IMR-90 (cell line): ENCODE data around the gene TCP11. TPM values are rescaled to one million over a fixed set of nuclear protein-coding genes. Genes with fewer than 3 reads are reported as not detected.

Source experiments
- ATAC-seq: fragments of 200-7000 bp; cut with Tn5 transposase; 2 replicates; pipeline ENCODE4 v1.9.1; 2020; ENCODE audit warnings: low read depth, mild to moderate bottlenecking, moderate library complexity
- BruUV-seq: library from RNA; stranded (reverse); fragments of 400-500 nt; replicated peaks from 2 replicates; lab custom pipeline; 2021; lab: Mats Ljungman, UMichigan
- CTCF ChIA-PET: fragments of 300-600 bp; formaldehyde crosslinking; extraction: SDS; loops from one replicate; lab custom pipeline; 2021; ENCODE audit warnings: antibody characterized with exemption; lab: Yijun Ruan, JAX
- POLR2A ChIA-PET: fragments of 300-600 bp; sonication (Branson Sonifier 250); formaldehyde crosslinking; loops from one replicate; lab custom pipeline; 2022; ENCODE audit warnings: antibody characterized with exemption; ENCODE audit not compliant: unreplicated experiment; lab: Charles Lee
- DNase-seq: peaks from one replicate; pipeline ENCODE4 v3.0.0; 2013
- H2AFZ ChIP-seq: replicated peaks from 2 replicates; pipeline ENCODE3; 2013; ENCODE audit warnings: low read length, mild to moderate bottlenecking; ENCODE audit not compliant: poor library complexity
- H2AK5ac ChIP-seq: 2 replicates; pipeline ENCODE4 v1.6.1; 2013; ENCODE audit warnings: low read depth, low read length, inconsistent platforms
- H2AK9ac ChIP-seq: replicated peaks from 2 replicates; pipeline ENCODE3; 2013; ENCODE audit warnings: mild to moderate bottlenecking, low read depth, low read length, moderate library complexity; ENCODE audit not compliant: poor library complexity
- H2BK120ac ChIP-seq: 2 replicates; pipeline ENCODE4 v1.6.1; 2013; ENCODE audit warnings: low read depth, low read length, inconsistent platforms
- H2BK15ac ChIP-seq: 3 replicates; pipeline ENCODE4 v1.6.1; 2013; ENCODE audit warnings: low read depth, low read length, inconsistent platforms
- H2BK20ac ChIP-seq: 2 replicates; pipeline ENCODE4 v1.6.1; 2013; ENCODE audit warnings: low read depth, mild to moderate bottlenecking, inconsistent platforms, low read length, moderate library complexity
- H2BK5ac ChIP-seq: 2 replicates; pipeline ENCODE4 v1.6.1; 2013; ENCODE audit warnings: mild to moderate bottlenecking, low read depth, low read length, inconsistent platforms; ENCODE audit not compliant: poor library complexity, severe bottlenecking
- H3K14ac ChIP-seq: replicated peaks from 2 replicates; pipeline ENCODE4 v1.6.1; 2013; ENCODE audit warnings: low read depth, low read length, inconsistent platforms
- H3K18ac ChIP-seq: 2 replicates; pipeline ENCODE4 v1.6.1; 2013; ENCODE audit warnings: low read depth, low read length, control low read depth
- H3K23ac ChIP-seq: 2 replicates; pipeline ENCODE4 v1.6.1; 2013; ENCODE audit warnings: low read depth, low read length, inconsistent platforms
- H3K27ac ChIP-seq: 2 replicates; pipeline ENCODE4 v1.5.1; 2013; ENCODE audit warnings: mild to moderate bottlenecking, control low read depth, low read length; ENCODE audit not compliant: insufficient read depth
- H3K27me3 ChIP-seq: 2 replicates; pipeline ENCODE4 v1.6.1; 2013; ENCODE audit warnings: low read length; ENCODE audit not compliant: control insufficient read depth, insufficient read depth
- H3K36me3 ChIP-seq: 2 replicates; pipeline ENCODE4 v1.6.1; 2013; ENCODE audit warnings: low read length, mixed read lengths; ENCODE audit not compliant: control insufficient read depth, insufficient read depth
- H3K4ac ChIP-seq: 2 replicates; pipeline ENCODE4 v1.6.1; 2013; ENCODE audit warnings: low read depth, low read length, inconsistent platforms
- H3K4me1 ChIP-seq: 2 replicates; pipeline ENCODE4 v1.6.1; 2013; ENCODE audit warnings: low read length, mixed read lengths; ENCODE audit not compliant: control insufficient read depth, insufficient read depth
- H3K4me2 ChIP-seq: 2 replicates; pipeline ENCODE4 v1.6.1; 2013; ENCODE audit warnings: low read depth, mild to moderate bottlenecking, control low read depth, low read length, moderate library complexity
- H3K4me3 ChIP-seq: 2 replicates; pipeline ENCODE4 v1.5.1; 2013; ENCODE audit warnings: low read depth, mild to moderate bottlenecking, control low read depth, low read length, moderate library complexity; ENCODE audit not compliant: insufficient read depth
- H3K56ac ChIP-seq: 2 replicates; pipeline ENCODE4 v1.6.1; 2013; ENCODE audit warnings: low read length, inconsistent platforms; ENCODE audit not compliant: insufficient read depth; ENCODE audit errors: extremely low read depth
- H3K79me1 ChIP-seq, 2 experiments: 2 replicates each; pipeline ENCODE4 v1.6.1; 2013; ENCODE audit warnings: low read length in 2 of 2, inconsistent platforms in 1 of 2, low read depth in 1 of 2
- H3K9ac ChIP-seq: 2 replicates; pipeline ENCODE4 v1.6.1; 2013; ENCODE audit warnings: low read depth, low read length, control low read depth
- H3K9me1 ChIP-seq: 2 replicates; pipeline ENCODE4 v1.6.1; 2013; ENCODE audit warnings: low read length, inconsistent platforms; ENCODE audit not compliant: insufficient read depth
- H3K9me3 ChIP-seq: 2 replicates; pipeline ENCODE4 v1.6.1; 2013; ENCODE audit warnings: low read length; ENCODE audit not compliant: control insufficient read depth, insufficient read depth
- H4K20me1 ChIP-seq: 2 replicates; pipeline ENCODE4 v1.6.1; 2013; ENCODE audit warnings: low read length, inconsistent platforms; ENCODE audit not compliant: insufficient read depth
- H4K5ac ChIP-seq: 2 replicates; pipeline ENCODE4 v1.6.1; 2013; ENCODE audit warnings: mild to moderate bottlenecking, low read depth, low read length, control low read depth
- H4K8ac ChIP-seq, 2 experiments: 2 replicates each; pipeline ENCODE4 v1.6.1; 2013; ENCODE audit warnings: low read depth in 2 of 2, low read length in 2 of 2, control low read depth in 1 of 2, inconsistent platforms in 1 of 2
- H4K91ac ChIP-seq: 2 replicates; pipeline ENCODE4 v1.6.1; 2013; ENCODE audit warnings: low read depth, low read length, inconsistent platforms; ENCODE audit not compliant: insufficient read depth
- BHLHE40 ChIP-seq: fragments of 150-350 bp; IDR thresholded peaks from 2 replicates; pipeline ENCODE4 v1.6.1; 2016; ENCODE audit warnings: mild to moderate bottlenecking, low read depth, low read length
- FOS ChIP-seq: fragments of 150-350 bp; IDR thresholded peaks from 2 replicates; pipeline ENCODE4 v1.6.1; 2016; ENCODE audit warnings: low read depth, low read length
- MAFK ChIP-seq: IDR thresholded peaks from 2 replicates; pipeline ENCODE4 v1.6.1; 2012; ENCODE audit warnings: low read depth, low read length, improper control_type of control experiment
- MAZ ChIP-seq: IDR thresholded peaks from 2 replicates; pipeline ENCODE4 v1.6.1; 2012; ENCODE audit warnings: low read depth, mild to moderate bottlenecking, low read length, improper control_type of control experiment, moderate library complexity, borderline replicate concordance
- RCOR1 ChIP-seq: IDR thresholded peaks from 2 replicates; pipeline ENCODE4 v1.6.1; 2012; ENCODE audit warnings: mild to moderate bottlenecking, low read length, improper control_type of control experiment; ENCODE audit not compliant: insufficient replicate concordance
- USF2 ChIP-seq: fragments of 150-350 bp; IDR thresholded peaks from 2 replicates; pipeline ENCODE4 v1.6.1; 2017; ENCODE audit warnings: mild to moderate bottlenecking, antibody characterized with exemption, low read length, low read depth
- WGBS, 2 experiments: methylation state at CpG; one replicate each; pipeline versions ENCODE4 v1.1.5 to v1.1.7; 2013; ENCODE audit warnings: missing lambda C conversion rate in 2 of 2; ENCODE audit not compliant: insufficient read length in 1 of 2; ENCODE audit errors: extremely low coverage in 2 of 2; 5-methylcytosine and 5-hydroxymethylcytosine counted together
- dilution Hi-C: fragments of 300-500 bp; cut with HindIII; formaldehyde crosslinking; loops from one replicate; pipeline ENCODE4 v1.14.3; 2018; ENCODE audit warnings: low sequenced_read_pairs; ENCODE audit not compliant: unreplicated experiment
- in situ Hi-C: fragments of 300-500 bp; cut with MboI; formaldehyde crosslinking; loops from 3 replicates; pipeline ENCODE4 v1.14.3; 2019; ENCODE audit warnings: low sequenced_read_pairs, inconsistent platforms, mixed read lengths
- intact Hi-C: fragments of 100-400 bp; cut with micrococcal nuclease; formaldehyde crosslinking; loops from 2 replicates; pipeline ENCODE4 v1.10.0; 2022
- polyA plus RNA-seq, 3 experiments: library from polyadenylated mRNA; depleted of rRNA; stranded (reverse); fragments of >200 nt; gene quantifications; 2 replicates each; pipeline ENCODE4 v1.2.3, GENCODE V29; 2012; ENCODE audit warnings: low replicate concordance in 1 of 3
- total RNA-seq: library from RNA; depleted of rRNA; stranded (reverse); fragments of >200 nt; gene quantifications from 2 replicates; pipeline ENCODE4 v1.2.3, GENCODE V29; 2012

TCP11 gene
- total and polyA plus RNA-seq, 2 of the 4 experiments (the other 2 are of a cell fraction) = 0.34 to 0.36 TPM

GRCh38 chr6:35096129-35096862, 44.8 kb downstream of the TCP11 start:
- no peak overlapping the region for H3K9ac ChIP-seq
- peak; percentile 59 for ATAC-seq

More at GRCh38 chr6:35096129-35096862, 44.8 kb downstream of the TCP11 start:
- no peak overlapping the region for H2AK5ac ChIP-seq
- DNase-seq = peak; percentile 81
- peak overlapping the region; percentile 57 for H2BK20ac ChIP-seq
- no peaks in the 10 kb centered on the region for H4K20me1 ChIP-seq
- no peak overlapping the region for H2BK5ac ChIP-seq
- WGBS, 2 experiments = 0% methylated on average over 1 of the region's 4 CpGs; no CpG with 5 or more reads in 1 of the 2 experiments
- intact Hi-C loops (loop anchor here (2.0 kb wide), 1 partner anchor 31 kb away; no protein-coding TSS in a partner anchor), dilution Hi-C loops (no loop called here), in situ Hi-C loops (no loop called here)
- H2BK120ac ChIP-seq = peak overlapping the region; percentile 52
- H3K23ac ChIP-seq = no peak overlapping the region
- no peak overlapping the region for H3K4me3 ChIP-seq
- no peak overlapping the region for H4K5ac ChIP-seq
- H3K18ac ChIP-seq = peak overlapping the region; percentile 16; the same call in 1 of the 2 replicates
- H3K4me2 ChIP-seq = peak overlapping the region; percentile 8; the same call in 1 of the 2 replicates
- H2BK15ac ChIP-seq = no peak overlapping the region
- H4K8ac ChIP-seq = peak overlapping the region in 1 of 2 experiments; percentile 15; a peak in 1 of 4 replicates
- H2AK9ac ChIP-seq = no peak overlapping the region
- peaks cover 23% of the 10 kb centered on the region for H3K4me1 ChIP-seq
- ChIA-PET POLR2A (no interaction called here), CTCF (no interaction called here)
- H4K91ac ChIP-seq = peak overlapping the region; percentile 7; the same call in 1 of the 2 replicates
- no peaks in the 10 kb centered on the region for H3K9me3 ChIP-seq
- peak overlapping the region; percentile 30; the same call in 1 of the 2 replicates for H3K4ac ChIP-seq
- no peaks in the 10 kb centered on the region for H3K79me1 ChIP-seq
- H3K9me1 ChIP-seq = peaks cover 21% of the 10 kb centered on the region
- no peak overlapping the region for H2AFZ ChIP-seq
- H3K36me3 ChIP-seq = no peaks in the 10 kb centered on the region
- BruUV-seq = no TSS peak
- no peak overlapping the region for H3K56ac ChIP-seq
- no peaks in the 10 kb centered on the region for H3K27me3 ChIP-seq
- H3K27ac ChIP-seq = no peak overlapping the region
- peak overlapping the region; percentile 18; the same call in 1 of the 2 replicates for H3K14ac ChIP-seq
- TF ChIP-seq RCOR1 (peak; percentile 14), MAZ (no peak), MAFK (no peak), BHLHE40 (no peak), FOS (no peak), USF2 (no peak)
